Right ventricle myocardium superior (tissue), 1 donor: Measurements from ENCODE around the gene IFNAR1. TPM values are rescaled to one million over a fixed set of nuclear protein-coding genes. Genes with fewer than 3 reads are reported as not detected.

ENCODE experiments used
- ATAC-seq: fragments of 200-7000 bp; cut with Tn5 transposase; one replicate; pipeline ENCODE4 v1.9.1; 2020; ENCODE audit warnings: mild to moderate bottlenecking; ENCODE audit not compliant: poor library complexity
- DNase-seq: peaks from one replicate; pipeline ENCODE4 v3.0.0-alpha.2; 2020
- intact Hi-C: fragments of 100-400 bp; cut with DNase I; formaldehyde crosslinking; loops from one replicate; pipeline ENCODE4 v1.11.2; 2022
- long read RNA-seq: library from polyadenylated mRNA; unstranded; transcript quantifications from one replicate; pipeline ENCODE4 v2.0.0, GENCODE V29; 2021
- total RNA-seq: library from RNA; stranded (reverse); fragmentation: NEBNext Ultra II Directional; extraction: Animal tissue kit (Norgen Biotek cat#: 25700); gene quantifications from one replicate; pipeline ENCODE4 v1.2.1, GENCODE V29; 2021
- donor health status: DM: no; HTN: yes; CAD: no; lungs with severe emphysema.

Gene IFNAR1
- total RNA-seq = 27.8 TPM
- long read RNA-seq, full-length matches to known transcripts = 27 of 34 reads
- long read RNA-seq, partial matches to known transcripts = 1 of 34 reads
- long read RNA-seq, other reads (novel, unspliced or antisense) = 6 of 34 reads

DNA sequence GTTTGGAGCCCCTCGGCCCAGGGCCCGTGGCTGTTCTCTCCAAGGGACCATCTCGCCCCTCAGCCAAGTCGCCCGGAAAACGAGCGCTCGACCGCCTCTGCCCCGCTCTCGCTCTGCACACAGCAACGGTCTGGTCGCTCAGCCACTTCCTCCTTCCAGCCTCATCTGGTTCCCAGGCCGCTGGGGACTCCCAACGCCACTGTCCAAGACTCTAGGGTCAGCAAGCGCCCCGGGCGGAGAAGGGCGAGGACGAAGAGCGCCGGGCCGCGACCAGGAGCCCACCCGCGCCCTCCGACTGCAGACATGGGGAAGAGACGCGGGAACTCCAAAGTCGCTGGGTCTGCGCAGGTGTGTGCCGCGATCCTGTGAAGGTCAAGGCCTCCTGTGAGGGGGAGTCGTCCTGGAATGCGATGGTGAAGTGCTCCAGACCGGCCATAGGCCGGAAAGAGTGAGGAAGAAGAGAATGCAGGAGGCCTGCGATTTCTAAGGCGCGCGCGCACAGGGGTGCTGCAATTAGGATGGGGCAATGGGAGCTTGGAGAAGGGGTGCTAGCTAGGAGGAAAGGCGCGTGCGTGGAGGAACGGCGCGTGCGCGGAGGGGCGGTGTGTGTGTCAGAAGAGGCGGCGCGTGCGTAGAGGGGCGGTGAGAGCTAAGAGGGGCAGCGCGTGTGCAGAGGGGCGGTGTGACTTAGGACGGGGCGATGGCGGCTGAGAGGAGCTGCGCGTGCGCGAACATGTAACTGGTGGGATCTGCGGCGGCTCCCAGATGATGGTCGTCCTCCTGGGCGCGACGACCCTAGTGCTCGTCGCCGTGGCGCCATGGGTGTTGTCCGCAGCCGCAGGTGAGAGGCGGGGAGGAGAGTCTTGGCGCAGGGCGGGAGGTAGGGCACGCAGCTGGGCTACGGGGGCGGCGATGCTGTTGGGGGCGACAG is at the start of gene IFNAR1:
IFNAR1 (plus strand) TSS at position 680 of the 931 bp plus-strand sequence; CDS start at position 766, 86 bp downstream.
- DNase-seq (peak; percentile 100), ATAC-seq (peak; percentile 99)
- intact Hi-C loops = no loop called here

DNA sequence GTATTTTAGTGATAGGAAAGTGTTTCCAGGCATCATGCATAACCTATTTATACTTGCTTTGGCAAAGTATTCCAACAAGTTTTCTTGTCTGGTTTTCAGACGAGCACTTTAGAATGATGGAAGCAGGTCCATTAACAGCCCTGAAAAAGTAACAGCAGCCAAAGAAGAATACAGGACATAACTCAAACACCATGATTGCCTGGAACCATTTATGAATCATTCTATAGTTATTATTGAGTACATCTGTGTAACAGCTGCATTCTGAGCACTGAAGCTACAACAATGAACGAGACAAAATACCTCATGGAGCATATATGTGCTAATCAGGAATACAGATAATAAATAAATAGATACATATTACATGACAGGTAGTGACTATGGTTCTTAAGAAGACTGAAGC is 46.0 kb upstream of the IFNAR1 start:
- no peak for DNase-seq
- no peak for ATAC-seq
- intact Hi-C loops = no loop called here

- no peak for ATAC-seq
- DNase-seq = no peak
- intact Hi-C loops = no loop called here
Observed at GRCh38 chr21:33279330-33279820, 45.4 kb upstream of the IFNAR1 start.

GRCh38 chr21:33281096-33281652 is 43.6 kb upstream of the IFNAR1 start:
- intact Hi-C loops = no loop called here
- DNase-seq (no peak), ATAC-seq (no peak)

- intact Hi-C loops = no loop called here
- DNase-seq (no peak), ATAC-seq (no peak)
Observed at GRCh38 chr21:33283203-33283602, 41.6 kb upstream of the IFNAR1 start.

DNA sequence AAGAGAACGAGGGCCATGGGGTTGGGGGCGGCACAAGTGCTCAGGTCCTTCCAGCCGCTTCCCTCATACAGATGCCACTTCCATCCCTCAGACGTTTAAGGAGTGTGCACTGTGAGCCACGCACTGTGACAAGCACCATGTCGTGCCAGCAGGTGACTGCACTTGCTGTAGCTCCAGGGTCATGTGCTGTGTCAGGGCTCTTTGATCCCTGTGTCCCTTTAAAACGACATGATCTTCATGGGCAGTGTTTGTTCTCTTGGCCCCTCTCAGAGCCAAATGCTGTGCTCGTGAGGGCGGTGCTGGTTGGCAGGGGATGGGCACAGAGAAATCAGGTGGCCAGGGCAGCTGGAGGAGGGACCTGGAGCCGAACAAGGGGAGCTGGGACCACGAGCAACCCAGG is 38.7 kb upstream of the IFNAR1 start:
- ATAC-seq = peak; percentile 31
- intact Hi-C loops = no loop called here
- no peak for DNase-seq

DNA sequence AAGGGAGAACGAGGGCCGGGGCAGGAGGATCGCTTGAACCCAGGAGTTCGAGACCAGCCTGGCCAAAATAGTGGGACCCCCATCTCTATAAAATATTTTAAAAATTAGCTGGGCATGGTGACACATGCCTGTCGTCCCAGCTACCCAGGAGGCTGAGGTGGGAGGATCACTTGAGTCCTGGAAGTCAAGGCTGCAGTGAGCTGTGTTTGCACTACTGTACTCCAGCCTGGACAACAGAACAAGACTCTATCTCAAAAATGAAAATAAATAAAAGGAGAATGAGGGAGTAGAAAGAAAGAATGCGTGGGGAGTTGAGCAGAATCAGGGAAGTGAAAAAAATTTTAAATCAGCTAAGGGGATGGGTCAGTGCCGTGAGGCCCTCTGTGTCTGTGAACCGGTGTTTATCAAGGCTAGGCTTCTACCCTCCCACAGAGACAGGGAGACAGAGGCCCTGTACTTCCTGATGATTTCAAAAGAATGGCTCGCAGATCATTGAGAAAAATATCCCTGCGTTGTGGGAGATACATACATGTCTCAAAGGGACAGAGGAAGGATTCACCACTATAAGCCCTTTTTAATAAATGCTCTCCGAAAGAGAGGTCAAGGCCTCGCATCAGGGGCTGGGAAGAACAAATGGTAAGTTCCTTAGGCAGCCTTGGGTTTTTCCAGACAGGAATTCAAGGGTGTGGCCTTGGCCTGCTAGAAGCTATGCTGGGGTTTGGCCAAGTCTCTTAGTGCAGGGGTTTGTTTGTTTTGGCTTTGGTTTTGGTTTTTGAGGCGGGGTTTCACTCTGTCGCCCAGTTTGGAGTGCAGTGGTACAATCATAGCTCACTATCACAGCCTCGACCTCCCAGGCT is 37.9 kb upstream of the IFNAR1 start:
- ATAC-seq (peak; percentile 72), DNase-seq (peak; percentile 61)
- intact Hi-C loops = no loop called here

GRCh38 chr21:33289199-33289819 is 35.5 kb upstream of the IFNAR1 start:
- ATAC-seq (no peak), DNase-seq (no peak)
- intact Hi-C loops = no loop called here

GRCh38 chr21:33290441-33290840 is 34.3 kb upstream of the IFNAR1 start:
- DNase-seq (no peak), ATAC-seq (no peak)
- intact Hi-C loops = no loop called here

DNA sequence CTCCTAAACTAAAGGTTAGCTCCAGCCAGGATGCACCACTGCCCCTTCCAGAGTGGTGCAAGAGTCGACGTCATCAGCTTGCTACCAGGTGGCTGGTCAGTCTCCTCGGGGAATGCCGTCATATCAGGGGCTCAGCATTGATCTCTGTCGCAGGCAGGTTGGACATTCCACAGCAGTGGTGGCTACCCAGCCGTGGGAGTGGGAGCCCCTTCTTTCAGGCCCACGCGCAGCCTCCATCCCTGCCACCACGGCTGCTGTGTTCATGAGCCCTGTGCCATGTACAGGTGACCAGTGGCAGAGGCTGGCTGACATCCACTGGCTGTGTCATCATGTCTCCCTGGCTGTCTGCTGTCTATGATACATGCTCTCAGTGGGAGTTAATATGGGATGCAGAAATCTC is 33.1 kb upstream of the IFNAR1 start:
- intact Hi-C loops = no loop called here
- ATAC-seq (no peak), DNase-seq (no peak)

GRCh38 chr21:33292724-33293123 is 32.0 kb upstream of the IFNAR1 start:
- peak; percentile 22 for ATAC-seq
- DNase-seq = no peak
- intact Hi-C loops = no loop called here

GRCh38 chr21:33293136-33293535 is 31.6 kb upstream of the IFNAR1 start:
- ATAC-seq = peak; percentile 32
- intact Hi-C loops = no loop called here
- no peak for DNase-seq

- ATAC-seq = no peak
- intact Hi-C loops = no loop called here
Observed at GRCh38 chr21:33293811-33294216, 31.0 kb upstream of the IFNAR1 start.

GRCh38 chr21:33296156-33296555 is 28.6 kb upstream of the IFNAR1 start:
- DNase-seq (no peak), ATAC-seq (no peak)
- intact Hi-C loops = no loop called here

More at GRCh38 chr21:33293811-33294216, 31.0 kb upstream of the IFNAR1 start:
- no peak for DNase-seq

DNA sequence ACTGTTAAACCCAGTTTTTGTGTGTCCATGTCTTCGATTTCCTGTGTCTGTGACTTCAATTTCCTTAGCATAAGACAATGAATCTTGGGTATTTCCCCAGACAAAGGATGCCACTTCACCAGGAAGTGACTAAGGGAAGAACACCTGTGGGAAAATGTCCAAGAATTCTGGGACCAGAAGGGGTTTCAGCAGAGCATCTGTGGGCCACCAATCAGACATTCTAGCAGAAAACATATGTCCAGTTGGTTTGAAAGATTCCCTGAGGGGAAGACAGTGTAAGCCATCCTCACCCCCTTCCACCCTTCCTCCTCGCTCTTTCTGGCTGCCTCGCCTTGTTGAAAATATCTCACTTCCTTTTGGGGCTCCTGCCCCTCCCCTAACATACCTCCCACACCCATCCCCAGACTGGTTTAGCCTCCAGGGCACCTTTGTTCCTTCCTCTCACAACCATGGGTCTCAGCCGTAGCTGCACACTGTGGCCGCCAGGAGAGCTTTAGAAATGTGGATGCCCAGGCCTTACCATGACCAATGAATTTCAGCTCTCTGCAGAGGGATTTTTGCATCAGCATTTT is 25.5 kb upstream of the IFNAR1 start:
- ATAC-seq (peak; percentile 26), DNase-seq (no peak)
- intact Hi-C loops = no loop called here

DNA sequence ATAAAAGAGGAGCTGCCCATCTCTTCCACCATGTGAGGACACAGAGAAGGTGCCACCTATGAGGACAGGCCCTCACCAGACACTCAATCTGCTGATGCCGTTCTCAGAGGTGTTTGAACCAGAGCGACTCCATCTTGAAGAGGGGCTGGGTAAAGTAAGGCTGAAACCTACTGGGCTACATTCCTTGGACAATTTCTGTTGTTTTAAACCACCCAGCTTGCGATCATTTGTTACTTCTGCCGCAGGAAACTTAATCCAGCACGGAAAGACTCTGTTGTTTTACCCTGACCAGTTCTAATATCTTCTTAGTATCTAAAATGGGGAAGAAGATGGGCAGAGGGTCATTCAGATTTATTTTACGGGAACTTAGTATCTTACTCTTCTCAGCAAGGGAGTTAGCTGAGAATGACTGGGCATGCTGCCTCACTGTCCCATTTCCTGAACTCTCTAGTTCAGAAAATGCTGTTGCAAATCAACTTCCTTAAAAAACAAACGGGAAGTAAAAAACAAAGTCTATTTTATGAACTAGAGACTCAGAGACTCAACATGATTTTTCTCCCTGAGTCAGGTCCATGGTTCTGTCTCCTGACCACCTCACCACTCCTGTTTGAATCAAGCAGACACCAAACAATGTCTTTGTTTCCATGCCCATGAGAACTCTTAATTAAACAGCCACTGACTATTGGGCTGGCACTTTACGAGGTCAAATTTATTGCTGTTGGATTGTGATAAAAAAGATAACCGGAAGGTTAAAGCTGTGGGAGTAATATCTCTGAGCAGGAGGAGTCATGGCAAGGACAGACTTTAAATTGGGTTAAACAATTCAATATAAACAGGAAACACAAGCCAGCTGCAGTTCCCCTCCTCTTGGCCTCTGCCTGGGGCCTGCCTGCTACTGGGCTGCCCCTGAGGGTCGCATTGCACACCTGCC is 23.8 kb upstream of the IFNAR1 start:
- intact Hi-C loops = no loop called here
- DNase-seq = no peak
- peak; percentile 66 for ATAC-seq

DNA sequence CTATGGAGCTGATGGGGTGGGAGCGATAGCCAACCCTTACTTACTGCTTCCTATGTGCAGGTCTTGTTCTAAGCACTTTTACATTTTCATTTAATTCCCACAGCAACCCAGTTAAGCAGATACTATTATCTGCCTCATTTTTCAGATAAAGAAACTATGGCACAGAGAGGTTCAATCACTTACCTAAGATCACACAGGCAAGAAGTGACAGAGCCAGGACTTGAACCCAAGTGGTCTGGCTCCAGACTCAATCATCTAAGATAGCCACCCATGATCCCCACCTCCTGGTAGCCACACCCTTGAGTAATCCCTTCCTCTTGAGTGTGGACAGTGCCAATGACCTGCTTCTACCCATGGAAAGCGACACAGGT is 23.2 kb upstream of the IFNAR1 start:
- intact Hi-C loops = no loop called here
- ATAC-seq (no peak), DNase-seq (no peak)
